Erythroblast (primary cell): ENCODE measurements around the gene CAMKMT.

Source experiments
- GATA1 ChIP-seq: IDR thresholded peaks from 2 replicates; pipeline ENCODE4 v1.6.1; 2011; ENCODE audit warnings: low read depth, mild to moderate bottlenecking, control low read depth, low read length, moderate library complexity
- POLR2A ChIP-seq: IDR thresholded peaks from 2 replicates; pipeline ENCODE4 v1.6.1; 2011; ENCODE audit warnings: mild to moderate bottlenecking, low read length

- no peak for TF ChIP-seq POLR2A
- TF ChIP-seq GATA1 = no peak
Measured at GRCh38 chr2:44524347-44524926, 162.7 kb downstream of the CAMKMT start.
